ENCODE measurements around the gene MUC20. TPM values are rescaled to one million over a fixed set of nuclear protein-coding genes. Genes with fewer than 3 reads are reported as not detected.
"Not testable (repeated sequence)": the region's sequence is repeated elsewhere in the genome, so short reads cannot be mapped to it uniquely, and the experiment has no call there.

MUC20 gene
- total RNA-seq, 1 donor from 2014 or later, result 52.0 TPM

DNA sequence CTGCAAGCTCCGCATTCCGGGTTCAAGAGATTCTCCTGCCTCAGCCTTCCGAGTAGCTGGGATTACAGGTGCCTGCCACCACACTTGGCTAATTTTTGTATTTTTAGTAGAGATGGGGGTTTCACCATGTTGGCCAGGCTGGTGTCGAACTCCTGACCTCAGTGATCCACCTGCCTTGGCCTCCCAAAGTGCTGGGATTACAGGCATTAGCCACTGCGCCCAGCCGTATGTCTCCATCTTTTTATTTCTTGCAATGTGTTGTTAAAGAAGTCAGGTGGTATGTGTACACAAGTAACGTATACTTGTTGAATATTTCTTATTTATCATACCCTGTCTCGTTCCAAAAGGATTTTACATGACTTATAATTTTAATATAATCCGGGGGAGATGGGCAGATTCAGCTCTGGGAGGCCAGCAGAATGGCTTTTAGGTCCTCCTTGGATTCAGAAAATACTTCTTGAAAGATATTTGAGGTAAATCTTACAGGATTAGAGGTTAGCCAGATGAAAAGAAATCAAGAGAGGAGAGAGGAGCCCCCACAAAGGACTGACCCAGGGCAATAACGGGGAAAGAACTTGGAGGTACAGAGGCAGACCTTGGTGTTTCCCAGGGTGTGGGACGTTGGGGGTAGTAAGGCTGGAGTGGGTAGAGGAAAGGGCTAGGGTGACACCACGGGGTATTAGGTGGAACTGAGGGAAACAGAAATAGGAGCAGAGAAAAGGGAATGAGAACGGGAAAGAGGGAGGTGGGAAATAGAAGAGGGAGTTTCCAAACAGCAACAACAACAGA, 27.2 kb upstream of the MUC20 start:
- no peak overlapping the region for H3K4me3 ChIP-seq
- no peaks in the 10 kb centered on the region for H3K27me3 ChIP-seq
- peaks cover 32 to 47% of the 10 kb centered on the region in 2 donors for H3K36me3 ChIP-seq
- H3K9me3 ChIP-seq, result no peaks in the 10 kb centered on the region
- H3K4me1 ChIP-seq, result no peaks in the 10 kb centered on the region
- no peak for DNase-seq (ENCODE audit: low spot score in 2 of 2)
- intact Hi-C loops (cut with DNase I), result no loop called here
- TF ChIP-seq, protein P1, sequence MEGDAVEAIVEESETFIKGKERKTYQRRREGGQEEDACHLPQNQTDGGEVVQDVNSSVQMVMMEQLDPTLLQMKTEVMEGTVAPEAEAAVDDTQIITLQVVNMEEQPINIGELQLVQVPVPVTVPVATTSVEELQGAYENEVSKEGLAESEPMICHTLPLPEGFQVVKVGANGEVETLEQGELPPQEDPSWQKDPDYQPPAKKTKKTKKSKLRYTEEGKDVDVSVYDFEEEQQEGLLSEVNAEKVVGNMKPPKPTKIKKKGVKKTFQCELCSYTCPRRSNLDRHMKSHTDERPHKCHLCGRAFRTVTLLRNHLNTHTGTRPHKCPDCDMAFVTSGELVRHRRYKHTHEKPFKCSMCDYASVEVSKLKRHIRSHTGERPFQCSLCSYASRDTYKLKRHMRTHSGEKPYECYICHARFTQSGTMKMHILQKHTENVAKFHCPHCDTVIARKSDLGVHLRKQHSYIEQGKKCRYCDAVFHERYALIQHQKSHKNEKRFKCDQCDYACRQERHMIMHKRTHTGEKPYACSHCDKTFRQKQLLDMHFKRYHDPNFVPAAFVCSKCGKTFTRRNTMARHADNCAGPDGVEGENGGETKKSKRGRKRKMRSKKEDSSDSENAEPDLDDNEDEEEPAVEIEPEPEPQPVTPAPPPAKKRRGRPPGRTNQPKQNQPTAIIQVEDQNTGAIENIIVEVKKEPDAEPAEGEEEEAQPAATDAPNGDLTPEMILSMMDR (IDR thresholded peaks at IDR 0.05), result no peak
- H3K27ac ChIP-seq, result no peak overlapping the region

DNA sequence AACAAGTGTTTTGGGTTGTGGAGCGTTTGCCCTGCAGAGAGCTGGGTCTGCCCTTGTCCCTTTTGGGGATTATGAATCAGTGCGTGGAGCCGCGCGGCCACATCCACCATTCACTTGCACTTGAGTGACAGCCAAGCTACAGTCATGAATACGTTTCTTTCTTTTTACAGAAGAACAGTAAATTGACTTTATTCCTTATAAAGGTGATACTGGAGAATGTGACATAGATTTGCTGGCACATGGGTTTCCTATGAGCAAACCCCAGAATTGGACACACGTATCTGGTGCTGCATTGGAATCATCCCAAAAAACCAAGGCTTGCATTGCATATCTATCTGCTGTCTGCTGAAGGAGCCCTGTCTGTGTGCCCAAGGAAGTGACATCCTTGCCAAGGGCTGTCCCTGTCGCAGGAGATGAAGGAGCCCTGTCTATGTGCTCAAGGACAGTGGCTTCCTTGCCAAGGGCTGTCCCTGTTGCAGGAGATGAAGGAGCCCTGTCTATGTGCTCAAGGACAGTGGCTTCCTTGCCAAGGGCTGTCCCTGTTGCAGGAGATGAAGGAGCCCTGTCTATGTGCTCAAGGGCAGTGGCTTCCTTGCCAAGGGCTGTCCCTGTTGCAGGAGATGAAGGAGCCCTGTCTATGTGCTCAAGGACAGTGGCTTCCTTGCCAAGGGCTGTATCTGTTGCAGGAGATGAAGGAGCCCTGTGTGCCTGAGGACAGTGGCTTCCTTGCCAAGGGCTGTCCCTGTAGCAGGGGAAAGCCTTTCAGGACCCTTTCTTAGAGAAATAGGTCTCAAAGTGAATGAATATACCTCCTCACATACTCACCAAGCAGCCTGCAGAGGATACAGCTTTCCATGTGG, 26.3 kb upstream of the MUC20 start:
- H3K27me3 ChIP-seq; H3K4me3 ChIP-seq; H3K4me1 ChIP-seq; H3K27ac ChIP-seq; H3K9me3 ChIP-seq; intact Hi-C loops (cut with DNase I); DNase-seq (ENCODE audit: low spot score in 2 of 2): not testable (repeated sequence)
- H3K36me3 ChIP-seq, result peaks cover 27 to 39% of the 10 kb centered on the region in 2 donors

DNA sequence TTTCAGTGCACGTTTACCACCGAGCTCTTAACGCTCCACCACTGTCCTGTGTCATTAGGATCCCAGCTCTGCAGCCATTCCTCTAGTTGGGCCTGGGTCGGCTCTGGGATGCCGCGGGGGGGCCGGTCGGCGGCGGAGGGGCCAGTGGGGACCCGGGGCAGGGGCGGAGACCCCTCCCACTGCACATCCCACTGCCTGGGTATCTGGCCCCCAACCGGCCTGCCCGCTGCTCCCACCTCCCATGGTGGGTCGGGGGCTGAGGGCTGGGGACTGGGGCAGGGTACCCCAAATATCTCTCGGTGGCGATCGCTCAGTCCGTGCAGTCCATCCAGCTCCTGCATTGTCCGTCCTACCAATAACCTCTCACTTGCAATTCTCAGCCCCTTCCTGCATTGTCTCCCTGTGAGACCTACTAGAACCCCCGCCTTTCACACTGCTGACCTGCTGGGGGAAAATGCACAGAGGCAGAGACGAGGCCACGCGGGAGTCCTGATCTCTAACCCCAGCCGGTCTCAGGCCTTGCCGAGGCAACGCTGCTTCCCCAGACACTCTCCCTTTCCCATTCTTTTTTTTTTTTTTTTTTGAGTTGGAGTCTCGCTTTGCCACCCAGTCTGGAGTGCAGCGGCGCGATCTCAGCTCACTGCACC, 24.0 kb upstream of the MUC20 start:
- intact Hi-C loops (cut with DNase I), result no loop called here
- DNase-seq (ENCODE audit: low spot score in 2 of 2), result no peak
- no peaks in the 10 kb centered on the region for H3K9me3 ChIP-seq
- TF ChIP-seq, protein P1 (IDR thresholded peaks at IDR 0.05), result no peak
- H3K4me1 ChIP-seq, result no peaks in the 10 kb centered on the region
- H3K27ac ChIP-seq, result no peak overlapping the region
- no peaks in the 10 kb centered on the region for H3K27me3 ChIP-seq
- peaks cover 24 to 27% of the 10 kb centered on the region in 2 donors for H3K36me3 ChIP-seq
- H3K4me3 ChIP-seq, result no peak overlapping the region

DNA sequence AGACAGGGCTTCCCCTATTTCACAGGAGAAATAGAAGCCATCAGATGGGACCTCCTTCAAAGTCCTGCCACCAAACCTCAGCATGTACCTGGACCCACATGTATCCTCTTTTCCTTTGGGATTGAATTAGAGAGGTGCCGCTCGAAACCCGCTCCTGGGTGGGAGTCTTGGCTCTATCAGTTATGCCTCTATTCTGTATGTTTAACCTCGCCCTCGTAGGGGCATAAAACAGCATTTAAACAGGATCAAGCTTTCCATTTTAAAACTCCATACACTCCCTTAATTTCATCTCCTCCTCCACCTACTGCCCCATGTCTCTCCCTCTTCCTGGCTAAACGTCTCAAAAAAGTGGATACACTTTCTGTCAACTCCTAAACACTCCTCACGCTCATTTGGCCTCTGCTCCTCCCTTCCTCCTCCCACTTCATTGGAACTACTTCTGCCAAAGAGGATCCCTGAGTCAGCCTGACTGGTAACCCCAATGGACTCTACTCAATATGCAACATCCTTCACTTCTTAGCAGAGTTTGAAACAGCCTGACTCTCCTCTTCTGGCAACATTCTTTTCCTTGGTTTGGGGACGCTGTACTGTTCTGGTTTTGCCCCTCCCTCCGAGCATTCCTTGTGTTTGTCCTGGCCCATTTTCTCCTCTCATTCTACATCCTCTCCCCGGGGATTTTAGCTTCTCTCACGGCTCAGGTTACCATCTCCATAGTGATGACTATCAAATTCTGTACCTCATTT, 23.0 kb upstream of the MUC20 start:
- TF ChIP-seq, protein P1 (IDR thresholded peaks at IDR 0.05), result no peak
- no peaks in the 10 kb centered on the region for H3K27me3 ChIP-seq
- no peak overlapping the region for H3K27ac ChIP-seq
- intact Hi-C loops (cut with DNase I), result no loop called here
- peaks cover 18 to 27% of the 10 kb centered on the region in 2 donors for H3K36me3 ChIP-seq
- no peaks in the 10 kb centered on the region for H3K9me3 ChIP-seq
- no peak overlapping the region for H3K4me3 ChIP-seq
- H3K4me1 ChIP-seq, result no peaks in the 10 kb centered on the region
- DNase-seq (ENCODE audit: low spot score in 2 of 2), result no peak

DNA sequence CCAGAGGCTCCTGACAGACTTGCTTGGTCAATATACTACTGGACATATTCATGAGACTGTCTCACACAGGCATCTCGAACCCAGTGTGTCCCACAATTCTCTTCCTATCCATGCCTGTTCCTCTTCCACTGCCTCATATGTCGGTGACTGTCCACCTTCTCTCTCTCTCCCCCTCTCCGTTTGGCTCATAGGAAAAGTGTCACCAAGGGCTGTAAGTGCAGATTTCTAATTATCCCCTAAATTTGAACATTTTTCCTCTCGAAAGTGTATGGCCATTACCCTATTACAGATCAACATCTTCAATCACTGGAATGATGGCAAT, 22.5 kb upstream of the MUC20 start:
- no peak for DNase-seq (ENCODE audit: low spot score in 2 of 2)
- Histone ChIP-seq H3K4me1 (no peaks in the 10 kb centered on the region), H3K36me3 (peaks cover 14 to 26% of the 10 kb centered on the region in 2 donors), H3K9me3 (no peaks in the 10 kb centered on the region), H3K27me3 (no peaks in the 10 kb centered on the region), H3K27ac (peak overlapping the region in 1 of 2 donors; percentile 45), H3K4me3 (no peak overlapping the region)
- intact Hi-C loops (cut with DNase I), result no loop called here
- TF ChIP-seq, protein P1 (IDR thresholded peaks at IDR 0.05), result no peak
